Lung (tissue), 12 donors: ENCODE results near the gene TEAD1. TPM values are rescaled to one million over a fixed set of nuclear protein-coding genes. Genes with fewer than 3 reads are reported as not detected.

Source experiments
- ATAC-seq: fragments of 200-7000 bp; cut with Tn5 transposase; one replicate; pipeline ENCODE4 v1.9.1; 2020; ENCODE audit warnings: moderate number of reproducible peaks; ENCODE audit not compliant: insufficient read depth, low FRiP score
- DNase-seq, 3 donors: peaks; one replicate each; pipeline ENCODE4 v3.0.0-alpha.2; 2013 to 2017
- H3K27ac ChIP-seq, 2 donors: one replicate each; pipeline ENCODE4 v1.5.1; 2013; ENCODE audit warnings: mild to moderate bottlenecking in 2 of 2, moderate library complexity in 2 of 2, control low read depth in 1 of 2, inconsistent platforms in 1 of 2, low read depth in 1 of 2, low read length in 1 of 2
- H3K27me3 ChIP-seq, 3 donors: one replicate each; pipeline ENCODE4 v1.5.1; 2013; ENCODE audit warnings: low read length in 2 of 3; ENCODE audit not compliant: control insufficient read depth in 3 of 3, insufficient read depth in 3 of 3
- H3K36me3 ChIP-seq, 4 donors: one replicate each; pipeline ENCODE4 v1.5.1; 2013; ENCODE audit warnings: low read length in 4 of 4, mild to moderate bottlenecking in 1 of 4, moderate library complexity in 1 of 4; ENCODE audit not compliant: control insufficient read depth in 4 of 4, insufficient read depth in 4 of 4
- H3K4me1 ChIP-seq, 5 donors: one replicate each; pipeline ENCODE4 v1.5.1; 2013; ENCODE audit warnings: low read length in 5 of 5, mild to moderate bottlenecking in 2 of 5, moderate library complexity in 1 of 5; ENCODE audit not compliant: control insufficient read depth in 5 of 5, insufficient read depth in 5 of 5
- H3K4me3 ChIP-seq: one replicate; pipeline ENCODE4 v1.5.1; 2013; ENCODE audit warnings: mild to moderate bottlenecking, control low read depth, moderate library complexity
- H3K9ac ChIP-seq, 2 donors: one replicate each; pipeline ENCODE4 v1.5.1; 2013; ENCODE audit warnings: low read length in 2 of 2, control low read depth in 1 of 2; ENCODE audit not compliant: insufficient read depth in 1 of 2
- H3K9me3 ChIP-seq, 4 donors: one replicate each; pipeline ENCODE4 v1.5.1; 2013; ENCODE audit warnings: low read length in 3 of 4, mild to moderate bottlenecking in 1 of 4, moderate library complexity in 1 of 4; ENCODE audit not compliant: control insufficient read depth in 4 of 4, insufficient read depth in 3 of 4
- WGBS, 2 donors: extraction: QIAGEN DNeasy Blood & Tissue Kit; methylation state at CpG; one replicate each; pipeline ENCODE4 v1.1.7; 2013; 5-methylcytosine and 5-hydroxymethylcytosine counted together
- polyA plus RNA-seq, 2 donors: library from polyadenylated mRNA; stranded (reverse); fragments of 200-250 nt; gene quantifications; one replicate each; pipeline ENCODE4 v1.2.1, GENCODE V29; 2013
- total RNA-seq, 2 donors: library from RNA; depleted of rRNA in 1 of 2; stranded (reverse); fragments of >200 nt in 1 of 2; gene quantifications; one replicate each; pipeline ENCODE4 v1.2.1, GENCODE V29; 2014 to 2021
- TF ChIP-seq, protein P1 (sequence below): IDR thresholded peaks from 2 replicates; pipeline ENCODE4 v1.5.1; 2012; ENCODE audit warnings: mild to moderate bottlenecking; ENCODE audit errors: control extremely low read depth, extremely low read depth
- donor health status: control.
- donor health status: control.
- donor health status: Bipolar disorder and iron deficiency.
- donor health status: healthy.
- donor health status: DM: yes; HTN: yes; CAD: no.

The TEAD1 gene
- total and polyA plus RNA-seq, 4 donors, result 7.7 to 141 (median 38.8) TPM

DNA sequence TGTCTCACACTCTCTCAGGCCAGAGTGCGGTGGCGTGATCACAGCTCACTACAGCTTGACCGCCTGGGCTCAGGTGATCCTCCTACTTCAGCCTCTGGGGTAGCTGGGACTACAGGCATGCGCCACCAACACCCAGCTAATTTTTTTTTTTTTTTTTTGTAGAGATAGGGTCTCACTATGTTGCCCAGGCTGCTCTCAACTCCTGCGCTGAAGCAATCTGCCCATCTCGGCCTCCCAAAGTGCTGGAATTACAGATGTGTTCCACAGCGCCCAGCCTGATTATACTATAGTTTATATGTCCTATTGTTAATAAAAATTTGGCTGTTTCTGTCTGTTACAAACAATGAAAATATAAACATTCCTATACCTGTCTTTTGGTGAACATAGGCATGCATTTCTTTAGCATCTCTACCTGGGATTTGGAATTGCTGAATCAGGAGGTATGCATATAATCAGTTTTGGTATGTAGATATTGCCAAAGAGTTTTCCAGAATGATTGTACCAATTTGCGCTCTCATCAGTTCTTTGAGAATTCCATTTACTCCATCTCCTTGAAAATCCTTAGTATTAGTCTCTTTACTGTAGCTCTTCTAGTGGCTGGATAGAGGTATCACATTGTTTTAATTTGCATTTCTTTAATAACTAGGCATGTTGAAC, 78.8 kb downstream of the TEAD1 start:
- no peaks in the 10 kb centered on the region for H3K27me3 ChIP-seq
- DNase-seq, result no peak
- 96 to 98% methylated on average over 8 of the region's 8 CpGs for WGBS, 2 donors

DNA sequence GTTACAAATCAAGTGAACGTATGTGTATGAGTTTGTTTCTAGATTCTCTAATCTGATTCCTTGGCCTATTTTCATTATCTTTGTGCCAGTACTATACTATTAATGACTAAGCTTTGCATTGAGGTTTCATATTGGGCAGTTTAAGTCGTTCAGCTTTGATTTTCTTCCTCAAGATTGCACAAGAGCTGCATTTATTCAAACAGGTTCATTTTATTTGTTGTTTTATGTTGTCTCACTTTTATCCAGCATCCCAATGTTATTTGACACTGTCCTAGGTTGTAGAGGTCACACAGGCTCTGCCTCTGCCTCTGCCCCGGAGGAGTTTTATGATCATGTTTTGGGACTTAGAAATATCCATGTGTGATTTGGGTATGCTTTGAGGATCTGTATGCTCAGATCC, 79.8 kb downstream of the TEAD1 start:
- TF ChIP-seq, protein P1, sequence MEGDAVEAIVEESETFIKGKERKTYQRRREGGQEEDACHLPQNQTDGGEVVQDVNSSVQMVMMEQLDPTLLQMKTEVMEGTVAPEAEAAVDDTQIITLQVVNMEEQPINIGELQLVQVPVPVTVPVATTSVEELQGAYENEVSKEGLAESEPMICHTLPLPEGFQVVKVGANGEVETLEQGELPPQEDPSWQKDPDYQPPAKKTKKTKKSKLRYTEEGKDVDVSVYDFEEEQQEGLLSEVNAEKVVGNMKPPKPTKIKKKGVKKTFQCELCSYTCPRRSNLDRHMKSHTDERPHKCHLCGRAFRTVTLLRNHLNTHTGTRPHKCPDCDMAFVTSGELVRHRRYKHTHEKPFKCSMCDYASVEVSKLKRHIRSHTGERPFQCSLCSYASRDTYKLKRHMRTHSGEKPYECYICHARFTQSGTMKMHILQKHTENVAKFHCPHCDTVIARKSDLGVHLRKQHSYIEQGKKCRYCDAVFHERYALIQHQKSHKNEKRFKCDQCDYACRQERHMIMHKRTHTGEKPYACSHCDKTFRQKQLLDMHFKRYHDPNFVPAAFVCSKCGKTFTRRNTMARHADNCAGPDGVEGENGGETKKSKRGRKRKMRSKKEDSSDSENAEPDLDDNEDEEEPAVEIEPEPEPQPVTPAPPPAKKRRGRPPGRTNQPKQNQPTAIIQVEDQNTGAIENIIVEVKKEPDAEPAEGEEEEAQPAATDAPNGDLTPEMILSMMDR, result no peak
- Histone ChIP-seq H3K4me1 (peaks cover 0 to 38% (median 9%) of the 10 kb centered on the region in 5 donors), H3K36me3 (no peaks in the 10 kb centered on the region), H3K27me3 (no peaks in the 10 kb centered on the region), H3K27ac (no peak overlapping the region), H3K9me3 (no peaks in the 10 kb centered on the region), H3K9ac (no peak overlapping the region), H3K4me3 (no peak overlapping the region)
- WGBS, 2 donors, result 73 to 77% methylated on average over 3 of the region's 3 CpGs
- DNase-seq (no peak), ATAC-seq (no peak)

More for the DNA sequence above, 78.8 kb downstream of the TEAD1 start:
- ATAC-seq, result no peak
- Histone ChIP-seq H3K4me1 (peaks cover 0 to 42% (median 10%) of the 10 kb centered on the region in 5 donors), H3K27ac (no peak overlapping the region), H3K9ac (no peak overlapping the region), H3K9me3 (no peaks in the 10 kb centered on the region), H3K4me3 (no peak overlapping the region), H3K36me3 (no peaks in the 10 kb centered on the region)
- TF ChIP-seq, protein P1, result no peak

DNA sequence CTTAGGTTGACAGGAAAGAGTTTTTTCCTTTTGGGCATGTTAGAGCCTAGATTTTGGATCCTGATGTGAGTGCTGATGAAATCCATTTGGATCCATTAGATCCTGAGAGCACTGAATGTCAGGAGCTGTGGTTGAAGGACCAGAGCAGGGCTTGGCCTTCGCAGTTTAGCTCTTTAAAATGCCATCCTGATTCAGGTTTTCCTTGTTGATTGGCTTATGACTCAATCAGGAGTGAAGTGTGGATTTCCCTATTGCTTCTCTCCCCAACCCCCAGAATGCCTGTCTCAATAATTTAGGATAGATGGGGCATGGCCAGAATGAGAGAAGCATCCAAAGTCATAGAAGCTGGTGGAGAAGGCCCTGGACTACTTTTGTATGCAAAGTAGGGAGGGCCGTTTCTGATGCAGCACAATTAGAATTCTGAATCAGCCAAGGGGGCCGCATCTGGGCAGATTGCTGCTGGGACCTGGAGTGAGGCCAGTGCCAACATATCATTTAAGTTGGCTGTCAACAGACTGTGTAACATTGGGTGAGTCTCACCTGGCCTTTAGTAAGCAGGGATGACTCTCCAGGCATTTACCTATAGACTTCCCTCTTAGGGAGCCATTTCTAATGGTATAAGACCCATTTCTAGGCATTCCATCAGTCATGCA, 80.5 kb downstream of the TEAD1 start:
- H3K4me1 ChIP-seq, result peaks cover 0 to 31% (median 9%) of the 10 kb centered on the region in 5 donors
- H3K4me3 ChIP-seq, result no peak overlapping the region
- no peaks in the 10 kb centered on the region for H3K9me3 ChIP-seq
- no peak for ATAC-seq
- 89 to 91% methylated on average over 3 of the region's 3 CpGs for whole genome bisulfite sequencing, 2 donors
- H3K27me3 ChIP-seq, result no peaks in the 10 kb centered on the region
- TF ChIP-seq, protein P1, result no peak
- DNase-seq, result no peak
- no peak overlapping the region for H3K9ac ChIP-seq
- no peak overlapping the region for H3K27ac ChIP-seq
- H3K36me3 ChIP-seq, result no peaks in the 10 kb centered on the region
